ENCODE measurements around the gene AK5. TPM values are rescaled to one million over a fixed set of nuclear protein-coding genes. Genes with fewer than 3 reads are reported as not detected.

AK5 gene
- total RNA-seq, 4 donors from 2014 or later: 0.13 to 0.84 (median 0.47) TPM; not detected in 1

DNA sequence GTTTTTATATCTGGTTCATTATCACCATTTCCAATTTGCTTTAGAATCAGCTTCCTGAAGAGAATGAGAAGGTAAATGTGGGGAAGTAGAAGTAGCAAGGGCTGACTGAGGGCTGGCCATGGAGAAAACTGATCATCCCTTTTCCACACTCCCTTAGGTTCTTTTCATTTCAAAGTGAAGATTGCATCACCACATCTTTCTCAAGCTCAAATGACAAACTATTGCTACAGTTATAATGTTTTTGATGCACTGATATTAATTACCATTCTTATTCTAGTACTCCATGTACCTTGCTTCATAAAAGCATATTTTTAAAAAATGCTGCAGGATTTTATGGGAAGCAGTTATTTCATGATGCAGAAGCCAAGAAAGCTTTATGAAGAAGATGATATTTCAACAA, 7.9 kb upstream of the AK5 start:
- TF ChIP-seq, protein P1, sequence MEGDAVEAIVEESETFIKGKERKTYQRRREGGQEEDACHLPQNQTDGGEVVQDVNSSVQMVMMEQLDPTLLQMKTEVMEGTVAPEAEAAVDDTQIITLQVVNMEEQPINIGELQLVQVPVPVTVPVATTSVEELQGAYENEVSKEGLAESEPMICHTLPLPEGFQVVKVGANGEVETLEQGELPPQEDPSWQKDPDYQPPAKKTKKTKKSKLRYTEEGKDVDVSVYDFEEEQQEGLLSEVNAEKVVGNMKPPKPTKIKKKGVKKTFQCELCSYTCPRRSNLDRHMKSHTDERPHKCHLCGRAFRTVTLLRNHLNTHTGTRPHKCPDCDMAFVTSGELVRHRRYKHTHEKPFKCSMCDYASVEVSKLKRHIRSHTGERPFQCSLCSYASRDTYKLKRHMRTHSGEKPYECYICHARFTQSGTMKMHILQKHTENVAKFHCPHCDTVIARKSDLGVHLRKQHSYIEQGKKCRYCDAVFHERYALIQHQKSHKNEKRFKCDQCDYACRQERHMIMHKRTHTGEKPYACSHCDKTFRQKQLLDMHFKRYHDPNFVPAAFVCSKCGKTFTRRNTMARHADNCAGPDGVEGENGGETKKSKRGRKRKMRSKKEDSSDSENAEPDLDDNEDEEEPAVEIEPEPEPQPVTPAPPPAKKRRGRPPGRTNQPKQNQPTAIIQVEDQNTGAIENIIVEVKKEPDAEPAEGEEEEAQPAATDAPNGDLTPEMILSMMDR (IDR thresholded peaks at IDR 0.05): no peak
- DNase-seq (ENCODE audit: low spot score): no peak
- ATAC-seq (ENCODE audit: low FRiP score): no peak

DNA sequence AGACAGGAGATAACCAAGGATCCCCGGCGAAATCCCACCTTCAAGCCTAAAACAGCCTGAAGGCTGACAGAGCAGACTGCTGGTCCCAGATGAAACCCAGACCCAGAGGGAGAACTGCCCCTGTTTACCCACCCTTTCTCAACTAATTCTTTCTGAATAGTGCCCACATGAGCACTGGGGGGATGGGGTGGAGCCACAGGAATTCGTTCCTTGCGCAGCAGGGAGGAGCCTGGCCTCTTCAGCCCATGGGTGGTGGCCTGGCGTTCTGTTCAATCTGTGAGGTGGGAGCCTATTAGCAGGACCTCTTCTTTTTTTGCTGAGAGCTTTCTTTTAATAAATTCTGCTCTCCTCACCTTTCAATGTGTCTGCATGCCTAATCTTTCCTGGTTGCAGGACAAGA, 6.6 kb upstream of the AK5 start:
- ATAC-seq (ENCODE audit: low FRiP score) (no peak), DNase-seq (ENCODE audit: low spot score) (no peak)
- TF ChIP-seq, protein P1 (IDR thresholded peaks at IDR 0.05): no peak

DNA sequence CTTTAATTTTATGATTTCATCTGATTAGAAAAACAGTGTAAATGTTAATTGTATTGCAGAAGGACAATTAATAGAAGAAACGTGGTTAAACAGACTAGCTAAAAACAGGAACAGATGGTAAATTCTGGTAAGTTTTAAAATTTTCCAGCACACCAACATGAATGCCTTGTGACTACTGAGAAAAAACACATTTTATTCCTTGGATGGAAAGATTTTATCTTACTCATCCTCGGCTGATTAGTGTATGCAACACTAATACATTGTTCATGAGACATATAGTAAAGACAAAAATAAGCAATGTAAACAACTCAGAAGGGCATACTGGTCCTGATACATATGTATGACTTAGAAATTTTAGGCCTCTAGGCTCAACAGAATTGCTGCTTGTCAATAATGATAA, 4.9 kb upstream of the AK5 start:
- DNase-seq (ENCODE audit: low spot score) (no peak), ATAC-seq (ENCODE audit: low FRiP score) (no peak)
- TF ChIP-seq, protein P1 (IDR thresholded peaks at IDR 0.05): no peak

DNA sequence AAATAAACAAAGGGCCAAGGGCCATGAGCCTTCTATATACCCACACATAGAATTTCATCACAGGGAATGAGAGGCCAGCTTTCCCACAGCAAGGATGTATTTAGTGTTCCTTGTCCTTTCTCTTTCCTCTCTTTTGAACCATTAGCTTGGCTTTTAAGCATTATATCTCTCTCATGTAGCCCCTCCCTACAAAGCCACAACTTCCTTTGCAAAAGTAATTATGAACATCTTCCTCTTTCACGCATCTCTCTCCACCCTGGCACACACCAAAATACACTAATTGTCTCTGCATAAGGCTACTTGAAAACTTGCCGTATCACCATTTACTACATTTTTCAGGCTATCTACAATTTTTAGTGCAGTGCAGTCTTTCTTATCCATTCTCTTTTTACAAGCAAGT, 1.9 kb upstream of the AK5 start:
- TF ChIP-seq, protein P1 (IDR thresholded peaks at IDR 0.05): no peak
- no peak for ATAC-seq (ENCODE audit: low FRiP score)

DNA sequence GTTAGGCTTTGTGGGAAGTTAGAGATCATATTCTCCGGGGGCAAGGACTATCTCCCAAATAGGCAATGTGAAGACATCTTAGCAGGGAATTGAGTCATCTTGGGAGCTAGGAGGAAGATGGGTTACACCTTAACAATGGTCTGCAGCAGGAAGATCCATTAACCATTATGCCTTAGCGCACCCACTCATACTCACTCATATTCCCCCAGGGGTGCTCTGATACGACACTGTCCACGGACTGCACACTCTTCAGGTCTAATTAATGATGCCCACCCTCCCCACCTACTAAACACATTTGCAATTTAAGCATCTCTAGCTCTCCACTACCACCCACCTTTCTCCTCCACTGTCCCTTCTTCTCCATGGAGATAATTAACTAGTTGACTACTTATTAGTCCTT, 857 bp upstream of the AK5 start:
- TF ChIP-seq, protein P1 (IDR thresholded peaks at IDR 0.05): no peak

More for the DNA sequence above, 1.9 kb upstream of the AK5 start:
- no peak for DNase-seq (ENCODE audit: low spot score)

DNA sequence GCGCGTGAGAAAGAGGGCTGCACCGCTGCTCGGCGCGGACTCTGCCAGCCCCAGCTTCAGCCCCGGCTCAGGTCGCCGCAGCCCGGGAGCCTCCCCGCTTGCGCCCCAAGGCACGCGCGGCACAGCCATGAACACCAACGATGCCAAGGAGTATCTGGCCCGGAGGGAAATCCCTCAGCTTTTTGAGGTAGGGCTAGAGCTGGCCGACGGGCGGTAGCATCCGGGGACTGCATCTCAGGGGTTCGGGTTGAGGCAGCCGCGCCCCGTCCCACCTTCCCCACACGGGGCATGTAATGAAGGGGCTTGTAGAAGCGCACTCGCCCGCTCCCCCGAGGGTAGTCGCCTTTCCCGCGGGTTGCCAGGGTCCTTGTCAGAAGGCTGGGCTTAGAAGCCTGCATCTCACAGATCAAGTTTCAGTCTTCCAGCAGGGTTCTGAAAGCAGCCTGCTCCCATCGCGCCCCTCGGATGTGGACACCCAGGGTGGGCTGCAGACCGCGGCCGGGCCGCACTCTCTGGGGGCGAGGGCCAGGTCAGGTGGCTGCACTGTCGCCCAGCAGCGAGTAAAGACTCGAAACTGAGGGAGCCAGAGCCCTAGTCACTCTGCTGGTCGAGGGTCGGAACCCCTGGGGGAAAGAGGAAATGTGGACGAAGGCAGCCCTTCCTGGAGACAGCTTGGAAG, 507 bp downstream of the AK5 start:
- ATAC-seq (ENCODE audit: low FRiP score) (peak; percentile 27), DNase-seq (ENCODE audit: low spot score) (no peak)
- TF ChIP-seq, protein P1 (IDR thresholded peaks at IDR 0.05): no peak

More for the DNA sequence above, 857 bp upstream of the AK5 start:
- ATAC-seq (ENCODE audit: low FRiP score): no peak
- DNase-seq (ENCODE audit: low spot score): no peak

DNA sequence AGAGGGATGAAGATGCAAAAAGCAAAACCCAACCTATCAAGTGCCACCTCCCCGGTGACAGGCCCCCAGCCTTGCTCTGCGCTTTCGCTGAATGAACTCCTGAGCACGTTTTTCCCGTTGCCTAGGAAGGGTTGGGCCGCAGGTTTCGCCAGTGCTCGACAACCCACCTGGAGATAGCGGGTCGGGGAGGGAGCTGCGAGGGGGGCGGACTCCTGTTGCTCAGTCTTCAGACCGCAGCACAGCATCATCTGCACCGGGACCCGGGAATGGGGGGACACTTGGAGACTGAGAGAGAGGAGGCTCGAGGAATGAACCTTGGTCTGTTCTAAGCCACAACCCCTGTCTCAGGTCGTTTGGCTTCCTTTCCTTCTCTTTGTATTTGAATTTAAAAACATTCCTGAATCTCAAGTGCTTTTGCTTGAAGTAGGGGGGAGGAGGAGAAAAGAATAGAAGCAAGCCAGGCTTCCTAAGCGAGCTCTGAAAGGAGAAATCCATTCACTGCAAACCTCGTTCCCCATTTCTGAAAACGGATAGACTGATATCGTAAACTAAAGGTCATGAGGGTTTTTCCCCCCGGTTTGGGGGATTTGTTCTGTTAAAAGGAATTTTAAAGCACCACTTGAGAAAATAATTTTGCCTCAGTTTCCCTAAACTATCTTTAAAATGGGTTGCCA, 1.2 kb downstream of the AK5 start:
- TF ChIP-seq, protein P1 (IDR thresholded peaks at IDR 0.05): no peak
- DNase-seq (ENCODE audit: low spot score) (no peak), ATAC-seq (ENCODE audit: low FRiP score) (no peak)
